H9 (cell line): Measurements from ENCODE around the gene DMRT1. TPM values are rescaled to one million over a fixed set of nuclear protein-coding genes. Genes with fewer than 3 reads are reported as not detected.
"Not testable (repeated sequence)": the region's sequence is repeated elsewhere in the genome, so short reads cannot be mapped to it uniquely, and the experiment has no call there.

Experiments used
- DNase-seq: peaks from one replicate; pipeline ENCODE4 v3.0.0-alpha.2; 2017
- H2AFZ ChIP-seq: one replicate; pipeline ENCODE4 v1.6.1; 2013; ENCODE audit warnings: mild to moderate bottlenecking, low read length, control low read depth, moderate library complexity
- H2AK5ac ChIP-seq: 2 replicates; pipeline ENCODE4 v1.6.1; 2013; ENCODE audit warnings: low read length, control low read depth, mixed read lengths; ENCODE audit not compliant: insufficient read length
- H2BK120ac ChIP-seq: one replicate; pipeline ENCODE4 v1.6.1; 2013; ENCODE audit warnings: low read depth, mild to moderate bottlenecking, low read length, control low read depth, inconsistent platforms; ENCODE audit not compliant: poor library complexity, severe bottlenecking
- H2BK12ac ChIP-seq: 2 replicates; pipeline ENCODE4 v1.6.1; 2013; ENCODE audit warnings: low read length, control low read depth, mixed read lengths, low read depth; ENCODE audit not compliant: insufficient read length
- H2BK15ac ChIP-seq: 2 replicates; pipeline ENCODE4 v1.6.1; 2013; ENCODE audit warnings: low read depth, low read length, control low read depth
- H2BK20ac ChIP-seq: one replicate; pipeline ENCODE4 v1.6.1; 2013; ENCODE audit warnings: low read depth, mild to moderate bottlenecking, low read length, control low read depth, inconsistent platforms; ENCODE audit not compliant: poor library complexity, severe bottlenecking
- H2BK5ac ChIP-seq: 2 replicates; pipeline ENCODE4 v1.6.1; 2013; ENCODE audit warnings: low read length, control low read depth, mixed read lengths; ENCODE audit not compliant: insufficient read length
- H3K14ac ChIP-seq: 2 replicates; pipeline ENCODE4 v1.6.1; 2013; ENCODE audit warnings: low read length, control low read depth; ENCODE audit not compliant: insufficient read depth
- H3K18ac ChIP-seq: 2 replicates; pipeline ENCODE4 v1.6.1; 2013; ENCODE audit warnings: low read depth, mild to moderate bottlenecking, mixed read lengths, low read length, control low read depth; ENCODE audit not compliant: insufficient read length
- H3K23ac ChIP-seq: 2 replicates; pipeline ENCODE4 v1.6.1; 2013; ENCODE audit warnings: low read length, control low read depth, mixed read lengths, low read depth; ENCODE audit not compliant: insufficient read length
- H3K23me2 ChIP-seq: 2 replicates; pipeline ENCODE4 v1.6.1; 2013; ENCODE audit warnings: low read depth, mild to moderate bottlenecking, mixed read lengths, low read length, control low read depth; ENCODE audit not compliant: insufficient read length, poor library complexity, severe bottlenecking
- H3K27ac ChIP-seq: 2 replicates; pipeline ENCODE4 v1.5.1; 2013; ENCODE audit warnings: low read length, control low read depth, mixed read lengths, low read depth; ENCODE audit not compliant: insufficient read length
- H3K27me3 ChIP-seq: 2 replicates; pipeline ENCODE4 v1.6.1; 2013; ENCODE audit warnings: low read length, control low read depth, inconsistent platforms; ENCODE audit not compliant: insufficient read depth
- H3K4ac ChIP-seq: 2 replicates; pipeline ENCODE4 v1.6.1; 2013; ENCODE audit warnings: low read depth, mild to moderate bottlenecking, control low read depth, inconsistent platforms, low read length, moderate library complexity
- H3K4me1 ChIP-seq: 2 replicates; pipeline ENCODE4 v1.6.1; 2013; ENCODE audit warnings: low read length, control low read depth, inconsistent platforms; ENCODE audit not compliant: insufficient read depth
- H3K4me2 ChIP-seq: 2 replicates; pipeline ENCODE4 v1.6.1; 2013; ENCODE audit warnings: low read length, control low read depth, mixed read lengths; ENCODE audit not compliant: insufficient read length, insufficient read depth
- H3K56ac ChIP-seq: 2 replicates; pipeline ENCODE4 v1.6.1; 2013; ENCODE audit warnings: low read depth, mild to moderate bottlenecking, mixed read lengths, low read length, control low read depth; ENCODE audit not compliant: insufficient read length
- H3K79me1 ChIP-seq: 2 replicates; pipeline ENCODE4 v1.6.1; 2013; ENCODE audit warnings: low read depth, mild to moderate bottlenecking, moderate library complexity, low read length, control low read depth, inconsistent platforms; ENCODE audit not compliant: insufficient read depth, poor library complexity, severe bottlenecking
- H3K79me2 ChIP-seq: 2 replicates; pipeline ENCODE4 v1.6.1; 2013; ENCODE audit warnings: low read length, control low read depth, inconsistent platforms; ENCODE audit not compliant: insufficient read depth
- H3K9ac ChIP-seq: 2 replicates; pipeline ENCODE4 v1.6.1; 2013; ENCODE audit warnings: low read length, control low read depth, mixed read lengths; ENCODE audit not compliant: insufficient read length; ENCODE audit errors: extremely low read depth
- H3K9me3 ChIP-seq: one replicate; pipeline ENCODE4 v1.6.1; 2013; ENCODE audit warnings: low read depth, low read length, inconsistent platforms; ENCODE audit not compliant: control insufficient read depth
- H3T11ph ChIP-seq: one replicate; pipeline ENCODE4 v1.6.1; 2013; ENCODE audit warnings: mild to moderate bottlenecking, low read length, control low read depth, inconsistent platforms
- H4K20me1 ChIP-seq: one replicate; pipeline ENCODE4 v1.6.1; 2013; ENCODE audit not compliant: control insufficient read depth, insufficient read length, insufficient read depth
- H4K5ac ChIP-seq: 2 replicates; pipeline ENCODE4 v1.6.1; 2013; ENCODE audit warnings: low read depth, mild to moderate bottlenecking, mixed read lengths, low read length, control low read depth; ENCODE audit not compliant: insufficient read length
- H4K8ac ChIP-seq: replicated peaks from 2 replicates; pipeline ENCODE4 v1.6.1; 2013; ENCODE audit warnings: low read length, control low read depth, mixed read lengths, low read depth; ENCODE audit not compliant: insufficient read length
- H4K91ac ChIP-seq: 2 replicates; pipeline ENCODE4 v1.6.1; 2013; ENCODE audit warnings: low read depth, mild to moderate bottlenecking, moderate library complexity, mixed read lengths, low read length, control low read depth; ENCODE audit not compliant: insufficient read length
- H3K27ac Mint-ChIP-seq, 3 experiments: 2 replicates in 2 of 3; 3 replicates in 1 of 3; pipeline ENCODE4 v1.8.0; 2020 to 2021; ENCODE audit warnings: mixed read lengths in 3 of 3, mild to moderate bottlenecking in 1 of 3, moderate library complexity in 1 of 3
- H3K27me3 Mint-ChIP-seq: 2 replicates; pipeline ENCODE4 v1.8.0; 2021; ENCODE audit warnings: low read depth, mild to moderate bottlenecking, moderate library complexity, mixed read lengths
- H3K36me3 Mint-ChIP-seq, 3 experiments: 2 replicates in 2 of 3; 3 replicates in 1 of 3; pipeline ENCODE4 v1.8.0; 2020 to 2021; ENCODE audit warnings: low read depth in 3 of 3, mixed read lengths in 3 of 3; ENCODE audit not compliant: insufficient read depth in 1 of 3
- H3K4me1 Mint-ChIP-seq, 2 experiments: 2 replicates each; pipeline ENCODE4 v1.8.0; 2020; ENCODE audit warnings: mixed read lengths in 2 of 2
- H3K4me3 Mint-ChIP-seq, 2 experiments: 2 replicates in 1 of 2; 3 replicates in 1 of 2; pipeline ENCODE4 v1.8.0; 2020 to 2021; ENCODE audit warnings: mild to moderate bottlenecking in 2 of 2, mixed read lengths in 2 of 2, moderate library complexity in 1 of 2
- H3K9me3 Mint-ChIP-seq, 2 experiments: 2 replicates in 1 of 2; 3 replicates in 1 of 2; pipeline ENCODE4 v1.8.0; 2020; ENCODE audit warnings: mild to moderate bottlenecking in 2 of 2, mixed read lengths in 2 of 2, moderate library complexity in 1 of 2
- CTCF ChIP-seq: fragments of 200-600 bp; sonication (generic); conservative IDR thresholded peaks from 3 replicates; pipeline ENCODE4 v1.8.0; 2021; ENCODE audit warnings: antibody characterized with exemption, mild to moderate bottlenecking
- WGBS: extraction: QIAGEN DNeasy Blood & Tissue Kit; methylation state at CpG from one replicate; pipeline ENCODE4 v1.1.7; 2013; ENCODE audit warnings: missing lambda C conversion rate, low lambda C conversion rate, mixed read lengths; ENCODE audit not compliant: insufficient read length; ENCODE audit errors: extremely low coverage; 5-methylcytosine and 5-hydroxymethylcytosine counted together
- total RNA-seq: library from RNA; stranded (reverse); gene quantifications from 2 replicates; pipeline ENCODE4 v1.2.1, GENCODE V29; 2021

DMRT1 gene
- total RNA-seq, 1 experiment from 2014 or later: not detected

DNA sequence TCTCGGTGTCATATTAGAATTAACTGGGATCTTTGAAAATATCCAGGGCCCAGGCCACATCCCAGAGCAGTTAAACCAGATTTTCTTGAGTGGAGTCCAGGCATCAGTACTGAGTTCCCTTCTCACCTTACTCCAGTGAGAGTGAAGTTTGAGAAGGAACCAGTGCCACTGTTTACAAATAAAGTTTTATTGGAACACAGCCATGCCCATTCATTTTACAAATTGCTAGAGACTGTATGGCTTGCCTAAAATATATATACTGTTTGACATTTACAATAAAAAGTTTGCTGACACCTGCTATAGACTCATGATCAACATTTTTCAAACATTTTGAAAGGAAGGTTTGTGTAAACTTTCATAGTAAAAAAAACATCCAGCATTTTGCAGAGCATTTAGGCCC, 71.3 kb downstream of the DMRT1 start:
- Histone ChIP-seq H3K79me2 (no peaks in the 10 kb centered on the region), H2AFZ (no peak overlapping the region), H3K4ac (no peak overlapping the region), H2AK5ac (no peak overlapping the region), H3T11ph (no peak overlapping the region), H3K56ac (no peak overlapping the region), H3K27ac (no peak overlapping the region), H3K23ac (no peak overlapping the region), H2BK12ac (no peak overlapping the region), H3K27me3 (no peaks in the 10 kb centered on the region), H4K5ac (no peak overlapping the region), H2BK15ac (no peak overlapping the region), H3K18ac (no peak overlapping the region), H2BK20ac (no peak overlapping the region), H3K4me1 (no peaks in the 10 kb centered on the region; the same call in 1 of the 2 replicates), H3K23me2 (no peaks in the 10 kb centered on the region), H2BK5ac (no peak overlapping the region), H4K91ac (no peak overlapping the region), H3K4me2 (no peak overlapping the region), H3K9ac (no peak overlapping the region), H3K79me1 (no peaks in the 10 kb centered on the region), H4K20me1 (no peaks in the 10 kb centered on the region), H3K9me3 (no peaks in the 10 kb centered on the region), H3K14ac (no peak overlapping the region), H2BK120ac (no peak overlapping the region), H4K8ac (no peak overlapping the region)
- H3K36me3 Mint-ChIP-seq: no peaks in the 10 kb centered on the region
- peaks cover 25 to 34% of the 10 kb centered on the region in 2 experiments for H3K4me1 Mint-ChIP-seq
- H3K9me3 Mint-ChIP-seq: no peaks in the 10 kb centered on the region
- no peak for DNase-seq
- H3K4me3 Mint-ChIP-seq: no peak overlapping the region
- no peak for TF ChIP-seq CTCF
- no CpG with 5 or more reads among the region's 1 CpG for WGBS
- H3K27me3 Mint-ChIP-seq: peaks cover 10% of the 10 kb centered on the region
- H3K27ac Mint-ChIP-seq: no peak overlapping the region

DNA sequence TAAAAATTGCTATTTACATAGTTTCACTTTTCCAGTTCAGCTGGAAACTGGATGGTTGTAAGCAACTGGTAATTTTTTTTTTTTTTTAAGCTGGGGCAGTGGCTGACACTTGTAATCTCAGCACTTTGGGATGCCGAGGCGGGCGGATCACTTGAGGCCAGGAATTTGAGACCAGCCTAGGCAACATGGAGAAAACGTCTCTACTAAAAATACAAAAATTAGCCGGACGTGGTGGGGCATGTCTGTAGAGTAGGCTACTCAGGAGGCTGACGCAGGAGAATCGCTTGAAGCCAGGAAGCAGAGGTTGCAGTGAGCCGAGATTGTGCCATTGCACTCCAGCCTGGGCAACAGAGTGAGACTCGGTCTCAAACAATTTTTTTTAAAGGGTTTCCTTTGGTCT, 72.0 kb downstream of the DMRT1 start:
- not testable (repeated sequence) for H3K79me2 ChIP-seq, H3K4me3 Mint-ChIP-seq, H3K27me3 Mint-ChIP-seq, H4K5ac ChIP-seq, H2BK12ac ChIP-seq, H2AK5ac ChIP-seq, H3K23ac ChIP-seq, H3K18ac ChIP-seq, H3K9ac ChIP-seq, H4K91ac ChIP-seq, H3K9me3 Mint-ChIP-seq, H3K27ac Mint-ChIP-seq, H3K27me3 ChIP-seq, H4K8ac ChIP-seq, H3K4me1 ChIP-seq, H3K4ac ChIP-seq, H3K4me2 ChIP-seq, H3K27ac ChIP-seq, DNase-seq, H2AFZ ChIP-seq, H2BK20ac ChIP-seq, H2BK15ac ChIP-seq, H3K79me1 ChIP-seq, H3K23me2 ChIP-seq, H2BK120ac ChIP-seq, H3K14ac ChIP-seq, H2BK5ac ChIP-seq, H3K9me3 ChIP-seq, H3T11ph ChIP-seq, H3K36me3 Mint-ChIP-seq, H3K56ac ChIP-seq, H4K20me1 ChIP-seq
- peaks cover 19 to 26% of the 10 kb centered on the region in 2 experiments for H3K4me1 Mint-ChIP-seq
- no CpG with 5 or more reads among the region's 10 CpGs for WGBS
